A549 (cell line): ENCODE measurements around the gene LMX1B. TPM values are rescaled to one million over a fixed set of nuclear protein-coding genes. Genes with fewer than 3 reads are reported as not detected.

Experiments
- ATAC-seq, 2 experiments: fragments of 200-7000 bp in 1 of 2; fragments of >200 bp in 1 of 2; cut with Nextera tagmentation in 1 of 2; cut with Tn5 transposase in 1 of 2; 3 replicates each; pipeline versions ENCODE4 v1.8.0 to v1.9.1; 2018 to 2020; ENCODE audit warnings: mild to moderate bottlenecking in 1 of 2, moderate library complexity in 1 of 2
- CTCF ChIA-PET: fragments of 300-600 bp; sonication (Branson Sonifier 250); formaldehyde crosslinking; extraction: SDS; loops from one replicate; lab custom pipeline; 2021; ENCODE audit warnings: antibody characterized with exemption, inconsistent platforms; lab: Yijun Ruan, JAX
- POLR2A ChIA-PET: fragments of 350-600 bp; formaldehyde crosslinking; extraction: SDS; loops from one replicate; lab custom pipeline; 2021; ENCODE audit warnings: antibody characterized with exemption, inconsistent platforms; lab: Yijun Ruan, JAX
- DNase-seq, 2 experiments: peaks; one replicate each; pipeline versions ENCODE4 v3.0.0 to v3.0.0-alpha.2; 2011 to 2016; ENCODE audit warnings: low read depth in 1 of 2, low spot score in 1 of 2
- FAIRE-seq: peaks from 2 replicates; lab custom pipeline; 2011; peaks lifted over from hg19 to GRCh38; lab: Jason Lieb, UNC
- H3K27ac ChIP-seq, 2 experiments: fragments of >200 bp; sonication (Bioruptor Twin); formaldehyde crosslinking; 3 replicates each; pipeline ENCODE4 v1.5.1; 2016 to 2017
- H3K4me1 ChIP-seq: fragments of >200 bp; sonication (Bioruptor Twin); formaldehyde crosslinking; 3 replicates; pipeline ENCODE4 v1.6.1; 2016
- H3K4me2 ChIP-seq: fragments of >200 bp; sonication (Bioruptor Twin); formaldehyde crosslinking; 3 replicates; pipeline ENCODE4 v1.6.1; 2016
- H3K4me3 ChIP-seq: fragments of >200 bp; sonication (Bioruptor Twin); formaldehyde crosslinking; 3 replicates; pipeline ENCODE4 v1.5.1; 2016
- H3K9me3 ChIP-seq: fragments of >200 bp; sonication (Bioruptor Twin); formaldehyde crosslinking; 3 replicates; pipeline ENCODE4 v1.6.1; 2016
- CBX2 ChIP-seq: fragments of 200-600 bp; sonication (generic); IDR thresholded peaks from 2 replicates; pipeline ENCODE4 v1.6.1; 2016; ENCODE audit warnings: low read depth, mild to moderate bottlenecking, borderline replicate concordance
- CTCF ChIP-seq: fragments of >200 bp; sonication (Bioruptor Twin); formaldehyde crosslinking; IDR thresholded peaks from 3 replicates; pipeline ENCODE4 v1.5.1; 2016
- ELK1 ChIP-seq: fragments of 150-350 bp; IDR thresholded peaks from 2 replicates; pipeline ENCODE4 v1.6.1; 2014; ENCODE audit warnings: low read depth, mild to moderate bottlenecking, low read length
- HES2 ChIP-seq: fragments of >200 bp; sonication (Bioruptor Twin); formaldehyde crosslinking; IDR thresholded peaks from 2 replicates; pipeline ENCODE4 v1.6.1; 2016
- KDM5A ChIP-seq: fragments of 200-600 bp; sonication (generic); IDR thresholded peaks from 2 replicates; pipeline ENCODE4 v1.6.1; 2016; ENCODE audit warnings: antibody characterized with exemption, mild to moderate bottlenecking
- MAZ ChIP-seq: fragments of 150-350 bp; IDR thresholded peaks from 2 replicates; pipeline ENCODE4 v1.6.1; 2014; ENCODE audit warnings: antibody characterized with exemption, low read depth, low read length, borderline replicate concordance
- POLR2A ChIP-seq: IDR thresholded peaks from 2 replicates; pipeline ENCODE4 v1.6.1; 2012; ENCODE audit warnings: mild to moderate bottlenecking, low read length
- RAD21 ChIP-seq, 2 experiments: fragments of >200 bp in 1 of 2; sonication (Bioruptor Twin) in 1 of 2; formaldehyde crosslinking in 1 of 2; IDR thresholded peaks in 1 of 2; conservative IDR thresholded peaks in 1 of 2; 2 replicates in 1 of 2; 3 replicates in 1 of 2; pipeline ENCODE4 v1.6.1; 2012 to 2018; ENCODE audit warnings: inconsistent platforms in 1 of 2
- REST ChIP-seq: fragments of 200-600 bp; sonication (generic); IDR thresholded peaks from 2 replicates; pipeline ENCODE4 v1.6.1; 2016; ENCODE audit warnings: antibody characterized with exemption, mild to moderate bottlenecking, moderate library complexity
- SMC3 ChIP-seq: fragments of >200 bp; sonication (Bioruptor Twin); formaldehyde crosslinking; IDR thresholded peaks from 3 replicates; pipeline ENCODE4 v1.6.1; 2018; ENCODE audit warnings: inconsistent platforms
- TFCP2L1 ChIP-seq: fragments of 250-450 bp; sonication (Bioruptor Pico); IDR thresholded peaks from 2 replicates; pipeline ENCODE4 v1.5.0; 2021; ENCODE audit warnings: mild to moderate bottlenecking
- ZFP36 ChIP-seq: fragments of 450-650 bp; IDR thresholded peaks from 2 replicates; pipeline ENCODE4 v1.6.1; 2014; ENCODE audit warnings: borderline replicate concordance; ENCODE audit not compliant: partially characterized antibody
- WGBS: methylation state at CpG from one replicate; pipeline ENCODE4 v1.1.6; 2017; ENCODE audit errors: missing lambda C conversion rate; 5-methylcytosine and 5-hydroxymethylcytosine counted together
- polyA plus RNA-seq, 4 experiments: library from polyadenylated mRNA; depleted of rRNA in 3 of 4; stranded (reverse); fragments of >200 nt; fragmentation: RNase III in 1 of 4; extraction: RNeasy Plus Mini Kit Qiagen cat#74134 plus additional on column Dnase treatment in 1 of 4; gene quantifications; 2 replicates in 3 of 4; 3 replicates in 1 of 4; pipeline ENCODE4 v1.2.3, GENCODE V29; 2011 to 2017

Gene LMX1B
- polyA plus RNA-seq, 2 of the 4 experiments (the other 2 are of a cell fraction), result 0.41 to 0.56 TPM

- no peak for FAIRE-seq
- WGBS, result 37% methylated on average over 3 of the region's 3 CpGs
- TF ChIP-seq MAZ (no peak), KDM5A (no peak), HES2 (no peak)
- TF ChIP-seq, all 56 proteins: peak for 0
- ChIA-PET CTCF (interaction anchor here (1.3 to 4.4 kb wide), 8 partner anchors 10 to 83 kb away, joined by 3 to 102 read pairs (median 29); no protein-coding TSS in a partner anchor), POLR2A (no interaction called here)
- Histone ChIP-seq H3K4me1 (no peaks in the 10 kb centered on the region), H3K27ac (no peak overlapping the region), H3K4me3 (no peak overlapping the region), H3K9me3 (no peaks in the 10 kb centered on the region), H3K4me2 (no peak overlapping the region)
- DNase-seq (no peak), ATAC-seq (peak in 1 of 2 experiments; percentile 15; a peak in 1 of 6 replicates)
Measured at GRCh38 chr9:126688617-126689016, 74.9 kb downstream of the LMX1B start.

- H3K4me1 ChIP-seq, result no peaks in the 10 kb centered on the region
- TF ChIP-seq ZFP36 (peak; percentile 40), ELK1 (no peak)
- FAIRE-seq (no peak), DNase-seq (no peak), ATAC-seq (no peak)
- CTCF ChIA-PET, result interaction anchor here (0.8 to 4.4 kb wide), 27 partner anchors 10 to 188 kb away, joined by 3 to 102 read pairs (median 8); partner anchors contain the start of gene LMX1B
- no peak overlapping the region for H3K4me3 ChIP-seq
- POLR2A ChIA-PET, result no interaction called here
- no peaks in the 10 kb centered on the region for H3K9me3 ChIP-seq
- H3K4me2 ChIP-seq, result no peak overlapping the region
- WGBS, result 77% methylated on average over 24 of the region's 24 CpGs
- no peak overlapping the region for H3K27ac ChIP-seq
Measured at GRCh38 chr9:126689027-126689825, 75.5 kb downstream of the LMX1B start.

- Histone ChIP-seq H3K9me3 (no peaks in the 10 kb centered on the region), H3K4me2 (no peak overlapping the region), H3K27ac (no peak overlapping the region), H3K4me3 (no peak overlapping the region), H3K4me1 (no peaks in the 10 kb centered on the region)
- ChIA-PET POLR2A (no interaction called here), CTCF (interaction anchor here (0.5 to 4.4 kb wide), 54 partner anchors 9 to 1425 kb away, joined by 3 to 102 read pairs (median 5); partner anchors contain the start of genes LMX1B and ZBTB43)
- ATAC-seq (peak; percentile 51 to 87; a peak in 4 of 6 replicates), FAIRE-seq (no peak), DNase-seq (peak; percentile 51 to 76)
- TF ChIP-seq SMC3 (peak; percentile 70), POLR2A (no peak), RAD21 (conservative IDR thresholded peaks at IDR 0.05 in 1 of 2, IDR thresholded peaks at IDR 0.05 in 1 of 2) (peak; percentile 37 to 49; a peak in 4 of 5 replicates), REST (no peak), ZFP36 (no peak), CTCF (peak; percentile 71), TFCP2L1 (CRISPR knock-in tag) (no peak), CBX2 (no peak)
- WGBS, result 43% methylated on average over 22 of the region's 25 CpGs
Measured at GRCh38 chr9:126690431-126691051, 76.8 kb downstream of the LMX1B start.
